Heart left ventricle (tissue), 13 donors: ENCODE data around the gene SLC35F1.

Source experiments
- CTCF ChIP-seq, 12 donors: fragments of 200-600 bp; sonication (generic) in 4 of 12; IDR thresholded peaks; one replicate each; pipeline versions ENCODE4 v1.5.0 to v1.8.0; 2018 to 2022; ENCODE audit warnings: antibody characterized with exemption in 12 of 12, mild to moderate bottlenecking in 5 of 12
- POLR2A ChIP-seq, 2 donors: fragments of 450-650 bp; IDR thresholded peaks; one replicate each; pipeline ENCODE4 v1.6.1; 2017; ENCODE audit warnings: antibody characterized with exemption in 2 of 2, mild to moderate bottlenecking in 2 of 2, moderate library complexity in 2 of 2
- donor health status: ischemic (EF 13 %, LVEDD 7.1; RV severe dilation, severe dysfunction).
- donor health status: DM: no; HTN: yes; CAD: no.
- donor health status: DM: no; HTN: no; CAD: no.
- donor health status: ischemic (EF 25% LVEDD 6.9; RV normal size, moderate dysfunction).
- donor health status: ischemic (EF 25% LVEDD 5.7; RV mildly dilated, moderate dysfunction).
- donor health status: ischemic (EF 35%, LVEDD 5.7; RV mildly dilated, moderate dysfunction).
- donor health status: nonischemic (EF 11% LVEDD 7.7; RV severe dilation, severe dysfunction).
- donor health status: DM: yes; HTN: yes; CAD: no.
- donor health status: PGD.
- donor health status: ischemic (EF 29% LVEDD 5.4; RV normal size, mild dysfunction).
- donor health status: nonischemic (EF 23%, LVEDD 6.1; RV moderate dilation, normal function).

GRCh38 chr6:117918454-117918853 is 11.4 kb downstream of the SLC35F1 start:
- TF ChIP-seq CTCF (IDR thresholded peaks at IDR 0.05) (no peak), POLR2A (IDR thresholded peaks at IDR 0.05) (no peak)
